Measurements from ENCODE around the gene NUP98.
"Not testable (repeated sequence)": the region's sequence is repeated elsewhere in the genome, so short reads cannot be mapped to it uniquely, and the experiment has no call there.

NUP98 gene

DNA sequence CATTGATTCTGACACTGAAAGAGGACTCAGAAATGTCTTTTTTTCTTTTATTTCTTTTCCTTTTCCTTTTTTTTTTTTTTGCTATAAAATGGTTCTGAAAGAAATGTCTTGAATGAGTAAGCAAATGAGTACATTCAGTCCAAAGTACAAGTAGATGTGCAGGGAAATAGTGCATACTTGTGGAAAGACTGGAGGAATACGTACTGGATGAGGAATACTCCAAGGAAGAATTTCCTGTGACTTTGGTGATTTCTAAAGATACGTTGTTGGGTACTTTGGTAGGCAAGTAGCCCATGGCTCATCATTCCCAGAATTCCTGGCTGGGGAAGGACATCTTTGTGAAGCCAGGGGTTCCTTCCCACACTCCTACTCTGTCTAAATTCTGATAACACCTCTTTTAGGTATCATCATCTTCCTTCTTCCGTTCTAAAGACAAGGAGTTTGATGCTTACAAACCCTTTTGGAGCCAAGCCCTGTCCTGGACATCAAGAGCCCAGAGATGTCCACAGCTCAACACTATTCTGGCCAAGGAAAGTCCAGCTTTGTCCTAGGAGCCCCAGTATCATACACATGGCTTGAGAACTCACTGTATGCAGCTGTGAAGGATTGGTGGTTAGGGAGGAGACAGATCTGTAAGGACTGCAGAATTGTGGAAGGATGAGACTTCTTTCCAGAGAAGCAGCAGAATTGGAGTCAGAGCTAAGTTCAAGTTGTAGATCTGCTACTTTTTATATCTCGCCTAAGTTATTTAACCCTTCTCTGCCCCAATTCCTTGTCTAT, 4.8 kb upstream of the NUP98 start:
- in situ Hi-C loops (cut with HindIII; ENCODE audit: low sequenced_read_pairs) = no loop called here

GRCh38 chr11:3799873-3800272, 2.5 kb upstream of the NUP98 start:
- in situ Hi-C loops (cut with HindIII; ENCODE audit: low sequenced_read_pairs) = no loop called here

GRCh38 chr11:3799143-3799542, 1.8 kb upstream of the NUP98 start:
- in situ Hi-C loops (cut with HindIII; ENCODE audit: low sequenced_read_pairs) = no loop called here

- in situ Hi-C loops (cut with HindIII; ENCODE audit: low sequenced_read_pairs) = no loop called here
Observed at GRCh38 chr11:3796801-3797328, 489 bp downstream of the NUP98 start.

GRCh38 chr11:3796346-3796745, 1.0 kb downstream of the NUP98 start:
- in situ Hi-C loops (cut with HindIII; ENCODE audit: low sequenced_read_pairs) = no loop called here

- in situ Hi-C loops (cut with HindIII; ENCODE audit: low sequenced_read_pairs) = no loop called here
Observed at GRCh38 chr11:3796002-3796311, 1.4 kb downstream of the NUP98 start.

GRCh38 chr11:3795131-3796001, 2.0 kb downstream of the NUP98 start:
- in situ Hi-C loops (cut with HindIII; ENCODE audit: low sequenced_read_pairs) = no loop called here

- in situ Hi-C loops (cut with HindIII; ENCODE audit: low sequenced_read_pairs) = not testable (repeated sequence)
Observed at GRCh38 chr11:3794387-3794786, 3.0 kb downstream of the NUP98 start.

DNA sequence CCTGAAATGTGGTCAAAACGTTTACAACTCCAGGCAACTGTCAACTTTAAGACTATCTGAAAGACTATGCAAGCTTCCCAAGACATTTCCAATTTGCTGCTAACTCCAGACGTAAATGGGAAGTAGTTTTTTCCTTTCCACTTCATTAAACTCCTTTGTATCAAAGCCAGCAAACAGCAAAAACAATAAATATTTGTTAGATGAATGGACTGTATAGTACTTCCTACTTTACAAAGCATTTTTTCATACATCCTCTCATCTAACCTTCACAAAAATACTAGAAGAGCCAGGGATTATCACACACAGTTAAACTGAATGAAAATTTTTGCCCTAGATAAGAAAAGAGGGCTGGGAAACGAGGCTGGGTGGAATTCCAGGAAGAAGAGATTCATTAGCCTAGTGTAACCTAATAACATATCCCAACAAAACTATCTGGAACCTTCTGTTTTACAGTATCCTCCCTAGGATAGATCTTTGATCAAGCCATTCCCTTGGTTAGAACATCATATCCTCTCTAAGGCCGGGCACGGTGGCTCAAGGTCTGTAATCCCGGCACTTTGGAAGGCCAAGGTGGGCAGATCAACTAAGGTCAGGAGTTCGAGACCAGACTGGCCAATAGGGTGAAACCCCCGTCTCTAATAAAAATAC, 10.4 kb downstream of the NUP98 start:
- in situ Hi-C loops (cut with HindIII; ENCODE audit: low sequenced_read_pairs) = no loop called here

GRCh38 chr11:3783611-3784010, 13.7 kb downstream of the NUP98 start:
- in situ Hi-C loops (cut with HindIII; ENCODE audit: low sequenced_read_pairs) = loop anchor here (5.0 kb wide), 1 partner anchor 69 kb away; no protein-coding TSS in a partner anchor

DNA sequence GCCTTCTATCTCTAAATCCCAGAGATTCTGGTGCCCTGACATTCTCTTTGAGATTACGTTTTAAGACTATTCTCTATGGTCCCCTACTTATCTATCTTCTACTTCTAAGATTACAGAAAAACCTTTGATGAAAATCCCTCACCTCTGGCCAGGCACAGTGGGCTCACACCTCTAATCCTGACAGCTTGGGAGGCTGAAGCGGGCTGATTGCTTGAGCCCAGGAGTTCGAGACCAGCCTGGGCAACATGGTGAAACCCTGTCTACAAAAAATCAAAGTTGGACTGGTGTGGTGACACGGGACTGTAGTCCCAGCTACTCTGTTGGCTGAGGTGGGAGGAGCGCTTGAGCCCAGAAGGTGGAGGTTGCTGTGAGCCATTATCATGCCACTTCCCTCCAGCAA, 14.4 kb downstream of the NUP98 start:
- in situ Hi-C loops (cut with HindIII; ENCODE audit: low sequenced_read_pairs) = loop anchor here (5.0 kb wide), 1 partner anchor 69 kb away; no protein-coding TSS in a partner anchor

DNA sequence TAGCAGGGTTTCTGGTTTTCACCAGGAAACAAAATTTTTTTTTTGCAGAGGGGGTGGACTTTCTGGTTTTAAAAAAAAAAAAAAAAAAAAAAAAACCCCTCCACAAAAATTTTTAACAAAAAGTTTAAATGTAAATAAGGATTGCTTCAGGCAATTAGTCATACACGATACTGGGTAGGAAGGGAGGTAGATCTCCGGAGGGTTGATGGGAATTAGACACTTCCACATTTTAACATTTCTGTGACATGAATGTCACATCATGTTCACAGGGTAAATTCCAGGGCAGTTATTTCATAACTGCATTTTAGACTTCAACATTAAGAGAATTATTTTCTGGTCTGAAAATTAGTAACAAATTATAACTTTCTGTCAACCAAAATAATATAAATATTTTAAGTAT, 15.9 kb downstream of the NUP98 start:
- in situ Hi-C loops (cut with HindIII; ENCODE audit: low sequenced_read_pairs) = loop anchor here (5.0 kb wide), 1 partner anchor 71 kb away; no protein-coding TSS in a partner anchor

GRCh38 chr11:3775736-3776406, 21.5 kb downstream of the NUP98 start:
- in situ Hi-C loops (cut with HindIII; ENCODE audit: low sequenced_read_pairs) = no loop called here

GRCh38 chr11:3773180-3773579, 24.2 kb downstream of the NUP98 start:
- in situ Hi-C loops (cut with HindIII; ENCODE audit: low sequenced_read_pairs) = loop anchor here (5.0 kb wide), 1 partner anchor 51 kb away; no protein-coding TSS in a partner anchor

GRCh38 chr11:3767536-3767935, 29.8 kb downstream of the NUP98 start:
- in situ Hi-C loops (cut with HindIII; ENCODE audit: low sequenced_read_pairs) = no loop called here

DNA sequence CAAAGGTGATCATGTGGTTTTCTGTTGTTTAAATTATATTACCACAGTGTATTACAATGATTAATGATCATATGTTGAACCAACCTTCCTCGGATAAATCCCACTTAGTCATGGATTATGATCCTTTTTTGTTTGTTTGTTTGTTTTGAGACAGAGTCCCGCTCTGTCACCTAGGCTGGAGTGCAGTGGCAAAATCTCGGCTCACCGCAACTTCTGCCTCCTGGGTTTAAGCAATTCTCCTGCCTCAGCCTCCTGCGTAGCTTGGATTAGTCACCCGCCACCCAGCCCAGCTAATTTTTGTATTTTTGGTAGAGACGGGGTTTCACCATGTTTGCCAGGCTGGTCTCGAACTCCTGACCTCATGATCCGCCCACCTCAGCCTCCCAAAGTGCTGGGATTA, 30.5 kb downstream of the NUP98 start:
- in situ Hi-C loops (cut with HindIII; ENCODE audit: low sequenced_read_pairs) = not testable (repeated sequence)

DNA sequence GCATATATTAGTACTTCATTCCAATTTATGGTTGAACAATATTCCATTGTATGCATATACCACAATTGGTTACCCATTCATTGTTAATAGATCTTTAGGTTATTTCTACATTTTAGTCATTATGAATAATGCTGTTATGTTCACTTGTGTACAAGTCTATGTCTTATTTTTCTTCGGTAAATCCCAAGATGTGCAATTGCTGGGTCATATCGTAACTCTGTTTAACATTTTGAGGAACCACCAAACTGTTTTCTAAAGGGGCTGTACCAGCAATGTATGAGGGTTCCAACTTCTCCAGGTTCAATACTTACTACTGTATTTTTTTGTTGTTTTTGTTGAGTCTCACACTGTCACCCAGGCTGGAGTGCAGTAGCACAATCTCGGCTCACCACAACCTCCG, 33.1 kb downstream of the NUP98 start:
- in situ Hi-C loops (cut with HindIII; ENCODE audit: low sequenced_read_pairs) = no loop called here

DNA sequence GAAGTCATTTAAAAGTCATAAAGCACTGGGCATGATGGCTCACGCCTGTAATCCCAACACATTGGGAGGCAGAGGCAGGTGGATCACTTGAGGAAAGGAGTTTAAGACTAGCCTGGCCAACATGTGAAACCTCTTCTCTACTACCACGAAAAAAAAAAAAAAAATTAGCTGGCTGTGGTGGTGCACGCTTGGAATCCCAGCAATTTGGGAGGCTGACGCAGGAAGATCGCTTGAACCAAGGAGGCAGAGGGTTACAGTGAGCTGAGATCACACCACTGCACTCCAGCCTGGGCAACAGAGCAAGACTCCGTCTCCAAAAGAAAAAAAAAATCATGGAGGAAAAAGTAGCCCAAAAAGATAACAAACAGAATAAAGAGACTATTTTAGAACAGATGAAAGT, 42.2 kb downstream of the NUP98 start:
- in situ Hi-C loops (cut with HindIII; ENCODE audit: low sequenced_read_pairs) = no loop called here

- in situ Hi-C loops (cut with HindIII; ENCODE audit: low sequenced_read_pairs) = no loop called here
Observed at GRCh38 chr11:3753110-3753509, 44.2 kb downstream of the NUP98 start.

- in situ Hi-C loops (cut with HindIII; ENCODE audit: low sequenced_read_pairs) = no loop called here
Observed at GRCh38 chr11:3747704-3748103, 49.6 kb downstream of the NUP98 start.

DNA sequence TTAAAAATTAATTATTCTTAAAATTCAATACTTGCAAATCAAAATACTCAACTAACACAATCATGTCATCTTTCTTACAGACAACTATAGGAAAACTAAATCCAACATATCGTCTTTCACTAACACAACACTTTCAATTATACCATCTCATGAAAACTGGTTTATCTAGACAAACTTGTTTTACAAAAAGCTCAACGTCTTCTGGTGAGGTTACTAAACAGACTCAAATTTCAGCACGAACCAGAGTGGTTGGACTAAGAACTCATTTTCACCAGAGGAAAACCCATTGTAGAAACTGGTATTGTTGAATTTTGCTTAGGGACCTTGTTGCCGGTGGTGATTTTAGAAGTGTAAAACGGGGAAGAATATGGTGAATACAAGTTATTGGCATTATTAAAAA, 52.2 kb downstream of the NUP98 start:
- in situ Hi-C loops (cut with HindIII; ENCODE audit: low sequenced_read_pairs) = no loop called here
